Liver (tissue), 3 donors: Measurements from ENCODE around the gene PTPN2.

Experiments
- ATF3 ChIP-seq: IDR thresholded peaks from 2 replicates; pipeline ENCODE4 v1.6.1; 2016; ENCODE audit warnings: antibody characterized with exemption
- CTCF ChIP-seq: fragments of 150-350 bp; IDR thresholded peaks from 2 replicates; pipeline ENCODE4 v1.5.1; 2017; ENCODE audit warnings: improper control_type of control experiment, low read depth, low read length; ENCODE audit not compliant: missing input control
- EGR1 ChIP-seq, 2 donors: IDR thresholded peaks; 2 replicates each; pipeline ENCODE4 v1.6.1; 2016 to 2018; ENCODE audit warnings: antibody characterized with exemption in 2 of 2, low read depth in 2 of 2
- JUND ChIP-seq, 2 donors: IDR thresholded peaks; 2 replicates each; pipeline ENCODE4 v1.6.1; 2016; ENCODE audit warnings: antibody characterized with exemption in 2 of 2
- MAX ChIP-seq: IDR thresholded peaks from 2 replicates; pipeline ENCODE4 v1.6.1; 2016; ENCODE audit warnings: antibody characterized with exemption
- NR2F2 ChIP-seq: IDR thresholded peaks from 2 replicates; pipeline ENCODE4 v1.6.1; 2016; ENCODE audit warnings: antibody characterized with exemption
- RAD21 ChIP-seq, 2 donors: IDR thresholded peaks; 2 replicates each; pipeline ENCODE4 v1.6.1; 2016; ENCODE audit warnings: antibody characterized with exemption in 2 of 2, mild to moderate bottlenecking in 2 of 2
- REST ChIP-seq: IDR thresholded peaks from 2 replicates; pipeline ENCODE4 v1.6.1; 2016; ENCODE audit warnings: antibody characterized with exemption, mild to moderate bottlenecking
- RXRA ChIP-seq, 2 donors: IDR thresholded peaks; 2 replicates each; pipeline ENCODE4 v1.6.1; 2017 to 2018; ENCODE audit warnings: antibody characterized with exemption in 2 of 2, mild to moderate bottlenecking in 1 of 2
- SP1 ChIP-seq: IDR thresholded peaks from 2 replicates; pipeline ENCODE4 v1.6.1; 2018; ENCODE audit warnings: antibody characterized with exemption, mild to moderate bottlenecking
- YY1 ChIP-seq: IDR thresholded peaks from 2 replicates; pipeline ENCODE4 v1.6.1; 2016; ENCODE audit warnings: antibody characterized with exemption, mild to moderate bottlenecking
- donor health status: healthy.
- donor health status: healthy.

- TF ChIP-seq CTCF = no peak
- TF ChIP-seq EGR1 (IDR thresholded peaks at IDR 0.05; ENCODE audit: low read depth in 2 of 2) = no peak
- no peak for TF ChIP-seq REST
- no peak for TF ChIP-seq MAX
- TF ChIP-seq RAD21 (IDR thresholded peaks at IDR 0.05) = no peak
- no peak for TF ChIP-seq SP1
- no peak for TF ChIP-seq RXRA (IDR thresholded peaks at IDR 0.05)
- no peak for TF ChIP-seq ATF3
- no peak for TF ChIP-seq JUND (IDR thresholded peaks at IDR 0.05)
- no peak for TF ChIP-seq YY1
- no peak for TF ChIP-seq NR2F2
Observed at GRCh38 chr18:12776821-12777471, 107.1 kb downstream of the PTPN2 start.
